ENCODE results near the gene TNIK. TPM values are rescaled to one million over a fixed set of nuclear protein-coding genes. Genes with fewer than 3 reads are reported as not detected.

The TNIK gene
- total and polyA plus RNA-seq, 2 experiments from 2014 or later: 14.6 to 34.3 TPM

GRCh38 chr3:171234298-171235010 is 225.8 kb downstream of the TNIK start:
- Histone ChIP-seq H3K36me3 (ENCODE audit: insufficient read depth) (no peaks in the 10 kb centered on the region), H3K9me2 (ENCODE audit: insufficient read depth) (peaks cover 7% of the 10 kb centered on the region; the same call in 1 of the 2 replicates), H3K4me3 (no peak overlapping the region), H3K27me3 (ENCODE audit: insufficient read depth) (no peaks in the 10 kb centered on the region), H4K20me1 (replicated peaks; ENCODE audit: insufficient read depth) (0 out of 2 replicates have a peak, but pooled peaks cover 5% of the 10 kb centered on the region), H2AFZ (no peak overlapping the region), H3K4me2 (no peak overlapping the region), H3K79me2 (replicated peaks; ENCODE audit: insufficient read depth) (no peaks in the 10 kb centered on the region; the same call in 1 of the 2 replicates), H3F3A (replicated peaks; ENCODE audit: low read depth) (no peaks in the 10 kb centered on the region), H3K27ac (ENCODE audit: low read depth) (no peak overlapping the region), H3K4me1 (ENCODE audit: insufficient read depth) (peaks cover 14% of the 10 kb centered on the region)
- H3K36me3 Mint-ChIP-seq (ENCODE audit: low read depth): 0 out of 3 replicates have a peak, but pooled peaks cover 3% of the 10 kb centered on the region
- no peak overlapping the region for H3K4me3 Mint-ChIP-seq
- TF ChIP-seq, protein P1, sequence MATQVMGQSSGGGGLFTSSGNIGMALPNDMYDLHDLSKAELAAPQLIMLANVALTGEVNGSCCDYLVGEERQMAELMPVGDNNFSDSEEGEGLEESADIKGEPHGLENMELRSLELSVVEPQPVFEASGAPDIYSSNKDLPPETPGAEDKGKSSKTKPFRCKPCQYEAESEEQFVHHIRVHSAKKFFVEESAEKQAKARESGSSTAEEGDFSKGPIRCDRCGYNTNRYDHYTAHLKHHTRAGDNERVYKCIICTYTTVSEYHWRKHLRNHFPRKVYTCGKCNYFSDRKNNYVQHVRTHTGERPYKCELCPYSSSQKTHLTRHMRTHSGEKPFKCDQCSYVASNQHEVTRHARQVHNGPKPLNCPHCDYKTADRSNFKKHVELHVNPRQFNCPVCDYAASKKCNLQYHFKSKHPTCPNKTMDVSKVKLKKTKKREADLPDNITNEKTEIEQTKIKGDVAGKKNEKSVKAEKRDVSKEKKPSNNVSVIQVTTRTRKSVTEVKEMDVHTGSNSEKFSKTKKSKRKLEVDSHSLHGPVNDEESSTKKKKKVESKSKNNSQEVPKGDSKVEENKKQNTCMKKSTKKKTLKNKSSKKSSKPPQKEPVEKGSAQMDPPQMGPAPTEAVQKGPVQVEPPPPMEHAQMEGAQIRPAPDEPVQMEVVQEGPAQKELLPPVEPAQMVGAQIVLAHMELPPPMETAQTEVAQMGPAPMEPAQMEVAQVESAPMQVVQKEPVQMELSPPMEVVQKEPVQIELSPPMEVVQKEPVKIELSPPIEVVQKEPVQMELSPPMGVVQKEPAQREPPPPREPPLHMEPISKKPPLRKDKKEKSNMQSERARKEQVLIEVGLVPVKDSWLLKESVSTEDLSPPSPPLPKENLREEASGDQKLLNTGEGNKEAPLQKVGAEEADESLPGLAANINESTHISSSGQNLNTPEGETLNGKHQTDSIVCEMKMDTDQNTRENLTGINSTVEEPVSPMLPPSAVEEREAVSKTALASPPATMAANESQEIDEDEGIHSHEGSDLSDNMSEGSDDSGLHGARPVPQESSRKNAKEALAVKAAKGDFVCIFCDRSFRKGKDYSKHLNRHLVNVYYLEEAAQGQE (IDR thresholded peaks at IDR 0.05; ENCODE audit: unreplicated experiment): no peak
- TF ChIP-seq EZH2 (IDR thresholded peaks at IDR 0.05; ENCODE audit: low read depth, unreplicated experiment): no peak
- TF ChIP-seq ZNF114 (CRISPR knock-in tag; IDR thresholded peaks at IDR 0.05): no peak
- no peak for TF ChIP-seq ZNF331 (CRISPR knock-in tag; IDR thresholded peaks at IDR 0.05; ENCODE audit: low read depth)
- H3K27me3 Mint-ChIP-seq (ENCODE audit: insufficient read depth, low read depth, poor library complexity): peaks cover 3% of the 10 kb centered on the region
- peaks cover 39% of the 10 kb centered on the region for H3K4me1 Mint-ChIP-seq
- no peaks in the 10 kb centered on the region for H3K9me3 Mint-ChIP-seq
- DNase-seq (ENCODE audit: low spot score) (no peak), ATAC-seq (no peak)
- H3K27ac Mint-ChIP-seq: no peak overlapping the region

DNA sequence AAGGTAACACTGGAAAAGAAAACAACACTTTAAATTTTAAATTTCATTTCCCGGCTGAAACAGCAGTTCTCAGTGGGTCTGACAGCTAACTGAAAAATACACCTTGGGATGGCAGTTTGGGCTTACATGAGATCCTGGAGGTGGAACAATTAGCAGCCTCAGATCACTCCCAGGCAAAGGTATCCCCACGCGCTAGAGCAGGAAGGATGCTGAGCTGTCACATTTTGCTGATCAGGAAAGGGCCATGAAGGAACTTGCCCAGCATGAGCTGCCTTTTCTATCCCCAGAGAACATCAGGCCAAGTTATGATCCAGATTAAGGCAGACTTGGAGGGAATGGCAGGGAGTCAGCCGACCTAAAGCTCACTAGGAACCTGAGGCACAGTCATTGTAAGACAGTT is 228.8 kb downstream of the TNIK start:
- Histone ChIP-seq H3K36me3 (ENCODE audit: insufficient read depth) (no peaks in the 10 kb centered on the region), H4K20me1 (replicated peaks; ENCODE audit: insufficient read depth) (no peaks in the 10 kb centered on the region), H3K9me2 (ENCODE audit: insufficient read depth) (peaks cover 7% of the 10 kb centered on the region; the same call in 1 of the 2 replicates), H3K4me3 (no peak overlapping the region), H3K27ac (ENCODE audit: low read depth) (no peak overlapping the region), H3K27me3 (ENCODE audit: insufficient read depth) (no peaks in the 10 kb centered on the region), H3F3A (replicated peaks; ENCODE audit: low read depth) (no peaks in the 10 kb centered on the region), H3K79me2 (replicated peaks; ENCODE audit: insufficient read depth) (no peaks in the 10 kb centered on the region; the same call in 1 of the 2 replicates), H3K4me1 (ENCODE audit: insufficient read depth) (peaks cover 9% of the 10 kb centered on the region), H2AFZ (no peak overlapping the region), H3K4me2 (no peak overlapping the region)
- TF ChIP-seq, protein P2, sequence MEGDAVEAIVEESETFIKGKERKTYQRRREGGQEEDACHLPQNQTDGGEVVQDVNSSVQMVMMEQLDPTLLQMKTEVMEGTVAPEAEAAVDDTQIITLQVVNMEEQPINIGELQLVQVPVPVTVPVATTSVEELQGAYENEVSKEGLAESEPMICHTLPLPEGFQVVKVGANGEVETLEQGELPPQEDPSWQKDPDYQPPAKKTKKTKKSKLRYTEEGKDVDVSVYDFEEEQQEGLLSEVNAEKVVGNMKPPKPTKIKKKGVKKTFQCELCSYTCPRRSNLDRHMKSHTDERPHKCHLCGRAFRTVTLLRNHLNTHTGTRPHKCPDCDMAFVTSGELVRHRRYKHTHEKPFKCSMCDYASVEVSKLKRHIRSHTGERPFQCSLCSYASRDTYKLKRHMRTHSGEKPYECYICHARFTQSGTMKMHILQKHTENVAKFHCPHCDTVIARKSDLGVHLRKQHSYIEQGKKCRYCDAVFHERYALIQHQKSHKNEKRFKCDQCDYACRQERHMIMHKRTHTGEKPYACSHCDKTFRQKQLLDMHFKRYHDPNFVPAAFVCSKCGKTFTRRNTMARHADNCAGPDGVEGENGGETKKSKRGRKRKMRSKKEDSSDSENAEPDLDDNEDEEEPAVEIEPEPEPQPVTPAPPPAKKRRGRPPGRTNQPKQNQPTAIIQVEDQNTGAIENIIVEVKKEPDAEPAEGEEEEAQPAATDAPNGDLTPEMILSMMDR (conservative IDR thresholded peaks at IDR 0.05; ENCODE audit: low read depth in 2 of 2): no peak
- TF ChIP-seq CREB1 (CRISPR knock-in tag; IDR thresholded peaks at IDR 0.05; ENCODE audit: low read depth): no peak
- TF ChIP-seq ZNF331 (CRISPR knock-in tag; IDR thresholded peaks at IDR 0.05; ENCODE audit: low read depth): no peak
- TF ChIP-seq, protein P1 (IDR thresholded peaks at IDR 0.05; ENCODE audit: unreplicated experiment): no peak
- TF ChIP-seq JUNB (IDR thresholded peaks at IDR 0.05; ENCODE audit: unreplicated experiment): no peak
- TF ChIP-seq, protein P3, sequence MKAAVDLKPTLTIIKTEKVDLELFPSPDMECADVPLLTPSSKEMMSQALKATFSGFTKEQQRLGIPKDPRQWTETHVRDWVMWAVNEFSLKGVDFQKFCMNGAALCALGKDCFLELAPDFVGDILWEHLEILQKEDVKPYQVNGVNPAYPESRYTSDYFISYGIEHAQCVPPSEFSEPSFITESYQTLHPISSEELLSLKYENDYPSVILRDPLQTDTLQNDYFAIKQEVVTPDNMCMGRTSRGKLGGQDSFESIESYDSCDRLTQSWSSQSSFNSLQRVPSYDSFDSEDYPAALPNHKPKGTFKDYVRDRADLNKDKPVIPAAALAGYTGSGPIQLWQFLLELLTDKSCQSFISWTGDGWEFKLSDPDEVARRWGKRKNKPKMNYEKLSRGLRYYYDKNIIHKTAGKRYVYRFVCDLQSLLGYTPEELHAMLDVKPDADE (IDR thresholded peaks at IDR 0.05): no peak
- ATAC-seq: peak; percentile 52
- peaks cover 6% of the 10 kb centered on the region; the same call in 2 of the 3 replicates for H3K36me3 Mint-ChIP-seq (ENCODE audit: low read depth)
- no peaks in the 10 kb centered on the region for H3K9me3 Mint-ChIP-seq
- DNase-seq (ENCODE audit: low spot score): no peak
- no peaks in the 10 kb centered on the region for H3K27me3 Mint-ChIP-seq (ENCODE audit: insufficient read depth, low read depth, poor library complexity)
- H3K4me1 Mint-ChIP-seq: peaks cover 20% of the 10 kb centered on the region
- 0 out of 2 replicates have a peak overlapping the region, but pooled peaks have one; percentile 41 for H3K27ac Mint-ChIP-seq
- H3K4me3 Mint-ChIP-seq: no peak overlapping the region
